Caki2 (cell line): Measurements from ENCODE around the gene TRAM2. TPM values are rescaled to one million over a fixed set of nuclear protein-coding genes. Genes with fewer than 3 reads are reported as not detected.

Experiments
- DNase-seq: peaks from one replicate; pipeline ENCODE4 v3.0.0-alpha.2; 2015; ENCODE audit warnings: low read depth
- in situ Hi-C: cut with HindIII; loops from 2 replicates; pipeline ENCODE4 v1.10.0; 2016; ENCODE audit warnings: low sequenced_read_pairs, low pct_unique_long_range_greater_than_20kb, mixed read lengths
- total RNA-seq: library from RNA; depleted of rRNA; stranded (reverse); fragments of >200 nt; shearing (Covaris generic); gene quantifications from 2 replicates; pipeline ENCODE4 v1.2.3, GENCODE V29; 2014; ENCODE audit warnings: low replicate concordance

Gene TRAM2
- total RNA-seq, 1 experiment from 2014 or later = 7.3 TPM

DNA sequence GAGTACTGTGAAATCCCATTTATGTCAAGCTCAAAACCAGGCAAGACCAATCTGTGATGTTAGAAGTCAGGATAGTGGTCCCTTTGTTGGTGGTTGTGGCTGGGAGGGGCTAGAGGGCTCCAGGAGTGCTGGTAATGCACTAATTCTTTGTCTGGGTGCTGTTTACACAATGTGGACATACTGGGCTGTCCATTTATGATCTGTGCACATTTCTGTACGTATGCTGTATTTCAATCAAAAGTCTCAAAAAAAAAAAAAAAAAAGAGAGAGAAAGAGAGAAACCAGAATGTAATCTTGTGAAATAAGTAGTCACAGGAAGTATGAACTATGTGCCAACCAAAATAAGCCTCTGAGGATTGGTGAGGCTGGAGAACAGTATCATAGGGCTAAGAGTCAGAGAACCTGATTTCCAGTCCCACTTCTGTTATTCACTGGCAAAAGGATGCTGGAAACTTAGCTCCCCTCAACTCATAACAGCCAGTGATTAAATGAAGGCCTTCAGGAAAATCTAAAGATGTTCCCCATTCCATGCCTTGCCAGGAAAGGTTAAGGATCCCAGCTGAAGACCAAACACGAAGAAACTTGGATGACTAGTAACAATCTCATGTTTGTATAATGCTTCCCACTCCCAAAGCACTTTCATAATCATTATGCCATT lies 19.6 kb upstream of the TRAM2 start:
- no peak for DNase-seq
- in situ Hi-C loops = no loop called here

DNA sequence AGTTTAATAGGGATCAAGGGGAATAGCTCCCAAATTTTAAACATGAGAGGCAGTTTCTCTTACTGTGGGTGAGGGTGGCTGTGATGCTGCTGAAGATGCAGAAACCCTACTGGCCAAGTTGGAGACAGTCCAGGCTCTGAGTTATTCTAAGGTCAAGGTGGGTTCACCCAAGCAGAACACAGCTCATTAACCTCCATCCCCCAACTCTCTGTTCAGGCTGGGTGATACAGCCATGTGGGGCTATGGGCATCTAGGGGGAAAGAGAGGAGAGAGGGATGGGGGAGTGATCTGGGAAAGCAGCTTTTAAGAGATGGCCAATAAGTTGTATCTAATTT lies 18.9 kb upstream of the TRAM2 start:
- DNase-seq = peak; percentile 64
- in situ Hi-C loops = no loop called here

DNA sequence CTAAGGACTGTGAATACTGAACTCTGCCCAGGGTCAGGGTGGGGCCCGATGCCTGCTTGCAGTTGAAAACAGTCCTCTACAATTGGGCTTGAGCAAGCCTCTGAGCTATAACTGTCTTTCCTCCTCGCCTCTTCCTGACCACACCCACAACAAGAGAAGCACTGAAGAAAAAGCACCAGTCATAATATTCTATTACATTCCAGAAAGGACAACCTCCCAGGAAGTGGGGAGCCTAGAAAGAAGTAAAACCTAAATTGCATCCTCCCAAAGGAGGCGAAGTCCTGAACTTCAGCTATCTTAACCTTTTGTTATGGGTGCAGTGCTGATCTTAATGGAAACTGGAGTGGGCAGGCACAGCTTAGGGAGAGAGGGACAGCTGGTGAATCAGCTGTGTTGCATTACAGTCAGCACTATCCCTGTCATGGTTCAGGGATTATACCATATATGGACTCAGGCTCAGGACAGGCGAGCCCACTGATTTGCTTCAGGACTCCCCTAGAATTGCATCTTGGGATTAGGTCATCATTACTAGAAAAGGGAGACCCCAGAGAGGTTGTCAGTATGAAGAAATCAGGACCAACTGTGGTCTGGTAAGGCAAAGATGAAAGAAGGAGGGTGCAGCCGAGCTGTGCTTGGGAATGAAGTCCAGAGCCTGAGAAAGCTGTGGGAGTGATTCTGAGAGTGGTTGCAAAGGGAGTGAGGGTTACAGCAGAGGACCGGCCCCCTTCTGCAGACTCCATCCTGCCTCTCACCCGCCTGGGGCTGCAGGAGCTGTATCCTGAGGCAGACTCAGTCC lies 18.3 kb upstream of the TRAM2 start:
- DNase-seq = peak; percentile 87
- in situ Hi-C loops = no loop called here

DNA sequence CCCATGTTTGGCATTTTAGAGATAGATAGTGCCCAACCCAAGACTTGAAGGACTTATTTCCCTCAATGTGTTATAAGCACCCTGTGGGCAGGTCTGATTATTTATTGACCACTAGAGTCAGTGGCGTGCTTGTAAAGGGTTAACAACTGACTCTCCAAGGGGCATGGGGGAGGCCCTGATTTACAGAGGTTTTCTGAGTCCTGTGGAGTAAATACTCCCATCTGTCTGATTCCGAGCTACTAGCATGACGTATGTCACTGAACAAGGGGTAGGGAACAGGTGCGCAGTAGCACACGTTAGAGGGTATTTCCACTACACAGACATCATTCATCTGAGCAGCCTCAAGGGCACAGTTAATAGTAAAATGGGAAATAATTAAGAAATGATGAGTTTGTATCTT lies 17.4 kb upstream of the TRAM2 start:
- in situ Hi-C loops = no loop called here
- DNase-seq = no peak

DNA sequence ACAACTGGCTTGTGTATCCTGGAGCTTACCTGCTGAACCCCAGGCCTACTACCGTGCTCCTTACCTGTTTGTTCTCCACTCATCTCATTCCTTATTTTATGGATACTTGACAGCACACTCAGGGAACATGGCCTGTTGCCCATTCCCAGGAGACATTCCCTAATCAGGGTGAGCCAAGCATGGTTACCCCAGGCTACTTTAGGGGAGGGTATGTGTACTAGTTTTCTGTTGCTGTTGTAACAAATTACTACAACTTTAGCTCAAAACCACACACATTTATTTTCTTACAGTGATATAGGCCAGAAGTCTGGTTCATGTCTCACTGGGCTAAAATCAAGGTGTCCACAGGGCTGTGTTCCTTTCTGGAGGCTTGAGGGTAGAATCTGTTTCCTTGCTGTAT lies 15.0 kb upstream of the TRAM2 start:
- in situ Hi-C loops = no loop called here
- DNase-seq = no peak

DNA sequence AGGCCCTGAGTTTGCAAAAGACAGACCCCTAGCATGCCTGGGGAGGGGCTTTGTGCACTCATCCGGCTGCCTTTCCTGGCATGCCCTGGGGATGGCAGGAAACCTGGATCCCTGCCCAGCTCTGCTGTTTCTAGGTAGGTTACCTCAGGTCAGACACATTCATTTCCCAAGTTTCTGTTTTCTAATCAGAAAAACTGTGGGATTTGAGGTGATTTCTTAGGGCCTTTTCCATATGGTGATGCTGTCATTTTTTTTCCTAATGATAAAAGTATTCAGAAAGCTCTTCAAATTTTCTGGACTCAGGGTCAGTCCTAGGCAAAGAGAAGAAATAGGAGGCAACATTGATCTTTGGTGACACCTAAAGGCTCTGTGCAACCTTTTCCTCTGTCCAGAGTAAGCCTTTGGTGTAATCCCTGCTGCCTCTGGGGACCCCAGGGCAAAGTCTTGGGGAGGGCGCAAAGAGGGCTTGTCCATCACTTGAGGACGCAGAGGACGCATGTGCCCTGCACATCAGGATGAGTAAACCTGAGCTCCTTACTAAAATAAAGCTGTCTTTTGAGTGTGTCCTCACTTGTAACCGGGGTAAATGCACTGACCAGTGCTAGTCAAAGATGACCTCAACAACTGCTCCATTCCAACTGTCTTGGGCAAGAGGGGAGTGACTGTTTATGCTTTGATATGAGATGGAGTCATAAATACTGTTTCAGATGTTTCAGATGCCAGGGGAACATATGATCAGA lies 13.5 kb upstream of the TRAM2 start:
- in situ Hi-C loops = no loop called here
- DNase-seq = peak; percentile 46

DNA sequence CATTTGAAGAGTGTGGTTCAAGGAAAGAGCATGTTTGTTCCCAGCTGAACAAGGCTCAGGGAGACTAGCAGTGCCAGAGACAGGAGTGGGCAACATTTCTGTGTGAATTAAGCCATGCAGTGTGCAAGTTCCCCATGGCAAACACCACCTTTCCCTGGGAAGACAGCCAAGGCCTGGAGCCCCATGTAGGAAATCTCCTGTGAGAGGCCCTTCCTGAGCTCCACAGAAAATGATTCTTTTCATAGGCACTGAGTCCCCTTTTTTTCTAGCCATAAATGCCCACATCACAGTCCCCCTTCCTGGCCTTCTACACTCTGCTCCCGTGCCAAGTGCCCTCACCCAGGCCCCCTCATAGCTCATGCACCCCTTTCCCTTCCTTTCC lies 11.8 kb upstream of the TRAM2 start:
- in situ Hi-C loops = no loop called here
- DNase-seq = no peak

DNA sequence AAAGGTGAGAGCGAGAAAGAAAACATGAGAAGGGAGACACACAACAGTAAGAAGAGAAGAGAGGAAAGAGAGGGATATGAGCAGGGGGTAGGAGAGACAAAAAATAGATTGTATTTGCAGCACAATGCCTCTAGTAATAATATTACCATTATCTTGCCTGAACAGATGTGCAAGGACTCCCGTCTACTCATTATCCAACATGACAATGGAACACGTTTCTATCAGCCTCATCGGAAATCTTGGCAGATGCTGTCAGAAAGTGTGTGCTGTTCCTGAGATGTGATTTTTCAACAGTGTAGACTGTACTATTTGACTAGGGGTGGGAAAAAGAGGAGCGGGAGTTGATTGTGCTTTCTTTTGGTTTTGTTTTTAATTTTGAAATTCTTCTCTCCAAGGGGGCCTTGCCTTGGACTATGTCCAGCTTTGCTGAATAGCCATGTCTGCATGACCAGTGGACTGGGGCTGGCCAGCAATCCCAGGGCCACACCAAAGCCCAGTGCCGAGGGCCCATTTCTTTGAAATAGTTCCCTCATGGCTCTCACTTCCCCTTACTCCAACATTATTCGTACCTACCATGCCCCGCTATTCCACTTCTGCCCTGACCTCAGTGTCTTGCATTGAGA lies 11.3 kb upstream of the TRAM2 start:
- DNase-seq = no peak
- in situ Hi-C loops = no loop called here

DNA sequence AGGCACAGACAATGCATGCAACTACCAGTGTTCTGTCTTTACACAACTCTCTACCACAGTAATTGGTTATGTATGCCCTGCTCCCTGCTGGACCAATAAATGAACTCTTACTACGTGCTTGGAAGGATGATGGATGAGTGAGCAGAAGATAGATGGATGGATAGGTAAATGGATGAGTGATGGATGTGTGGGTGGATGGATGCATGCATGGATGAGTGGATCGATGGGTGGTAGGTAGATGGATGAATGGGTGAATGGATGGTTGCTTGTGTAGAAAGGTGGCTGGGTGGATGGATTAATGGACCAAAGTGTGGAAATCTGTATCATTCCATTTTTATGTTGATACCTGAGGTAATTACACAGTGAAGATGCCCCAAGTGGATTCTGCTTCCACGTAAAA lies 10.1 kb upstream of the TRAM2 start:
- in situ Hi-C loops = no loop called here
- no peak for DNase-seq

DNA sequence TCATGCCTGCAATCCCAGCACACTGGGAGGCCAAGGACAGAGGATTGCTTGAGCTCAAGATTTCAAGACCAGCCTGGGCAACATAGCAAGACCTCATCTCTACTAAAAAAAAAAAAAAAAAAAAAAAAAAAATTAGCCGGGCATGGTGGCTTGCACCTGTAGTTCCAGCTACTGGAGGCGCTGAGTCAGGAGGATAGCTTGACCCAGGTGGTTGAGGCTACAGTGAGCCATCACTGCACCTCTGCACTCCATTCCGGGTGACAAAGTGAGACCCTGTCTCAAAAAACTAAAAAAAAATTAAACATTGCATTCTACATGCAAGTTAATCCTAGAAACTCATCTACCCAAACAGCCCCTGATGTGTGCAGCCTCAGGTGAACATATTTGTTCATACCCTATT lies 7.3 kb upstream of the TRAM2 start:
- in situ Hi-C loops = no loop called here
- DNase-seq = no peak

DNA sequence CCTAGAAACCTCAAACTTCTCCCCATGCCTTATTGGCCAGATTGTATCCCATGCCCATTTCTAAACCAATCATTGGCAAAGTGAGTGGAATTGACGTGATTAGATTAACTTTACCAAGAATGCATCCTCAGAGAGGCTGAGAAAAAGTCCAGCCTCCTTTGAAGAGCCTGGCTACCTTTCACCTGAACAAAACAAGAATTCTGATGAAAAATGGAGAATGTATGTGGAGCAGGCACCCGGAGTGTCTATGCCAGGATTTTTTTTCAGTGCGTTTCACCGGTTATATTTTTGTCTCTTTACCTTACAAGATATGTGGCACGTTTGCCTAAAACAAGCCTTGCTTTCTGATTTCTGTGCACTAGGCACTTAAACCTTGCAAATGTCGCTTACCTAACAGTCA lies 6.1 kb upstream of the TRAM2 start:
- no peak for DNase-seq
- in situ Hi-C loops = no loop called here

DNA sequence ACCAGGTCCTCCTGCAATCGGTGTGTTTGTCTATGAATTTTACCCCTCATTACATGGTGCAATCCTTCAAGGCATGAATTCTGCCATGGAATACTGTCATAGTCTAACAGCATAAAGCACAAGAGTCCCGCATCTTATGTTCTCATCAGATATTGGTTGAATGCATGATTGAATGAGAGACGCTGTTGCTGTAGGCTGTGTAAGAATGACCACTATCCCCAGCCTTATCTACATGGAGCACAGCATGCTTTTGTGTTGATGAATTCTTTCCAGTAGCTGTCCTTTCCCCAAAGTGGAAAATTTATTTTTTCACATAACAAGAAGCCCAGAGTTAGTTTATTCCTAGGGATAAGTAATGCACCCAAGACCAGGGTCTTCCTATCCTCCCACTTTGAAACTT lies 5.6 kb upstream of the TRAM2 start:
- DNase-seq = no peak
- in situ Hi-C loops = no loop called here

DNA sequence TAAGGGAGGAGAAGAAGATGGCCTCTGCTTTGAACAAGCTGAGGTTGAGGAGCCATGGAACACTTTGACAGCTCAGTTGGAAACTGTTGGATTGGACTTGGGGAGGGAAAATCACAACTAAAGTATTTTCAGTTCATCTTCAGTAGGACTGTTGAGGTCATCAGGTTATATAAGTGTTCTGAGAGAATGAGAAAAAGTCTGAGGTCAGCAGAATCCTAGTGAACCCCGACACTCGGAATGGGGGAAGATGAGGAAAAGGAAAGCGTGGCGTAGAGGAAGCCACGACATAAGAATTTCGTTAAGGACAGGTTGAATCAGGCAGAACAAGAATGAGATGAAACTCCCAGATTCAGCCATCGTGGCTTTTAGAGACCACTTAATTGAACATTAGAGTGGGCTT lies 4.0 kb upstream of the TRAM2 start:
- DNase-seq = no peak
- in situ Hi-C loops = no loop called here

DNA sequence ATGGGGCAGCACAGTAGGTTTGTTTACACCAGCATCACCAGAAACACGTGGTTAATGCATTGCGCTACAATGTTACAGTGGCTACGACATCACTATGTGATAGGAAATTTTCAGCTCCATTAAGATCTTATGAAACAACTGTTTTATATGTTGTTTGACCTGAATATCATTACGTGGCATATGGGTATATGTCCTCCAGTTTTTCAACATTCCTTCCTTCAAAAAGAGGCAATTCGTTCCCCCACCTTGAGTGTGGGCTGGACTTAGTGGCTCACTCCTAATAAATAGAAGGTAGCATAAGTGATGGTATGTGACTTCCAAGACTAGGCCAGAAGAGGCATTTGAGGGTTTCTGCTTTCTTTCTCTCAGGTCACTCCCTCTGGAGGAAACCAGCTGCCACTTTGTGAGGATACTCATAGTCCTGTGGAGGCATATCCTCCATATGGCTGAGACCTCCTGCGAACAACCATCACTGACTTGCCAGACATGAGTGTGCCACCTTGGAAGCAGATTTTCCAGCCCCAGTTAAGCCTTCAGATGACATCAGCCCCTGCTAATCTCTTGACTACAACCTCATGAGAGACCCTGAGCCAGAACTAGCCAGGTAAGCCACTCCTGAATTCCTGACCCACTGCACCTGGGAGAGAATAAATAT lies 2.3 kb upstream of the TRAM2 start:
- in situ Hi-C loops = no loop called here
- DNase-seq = no peak

DNA sequence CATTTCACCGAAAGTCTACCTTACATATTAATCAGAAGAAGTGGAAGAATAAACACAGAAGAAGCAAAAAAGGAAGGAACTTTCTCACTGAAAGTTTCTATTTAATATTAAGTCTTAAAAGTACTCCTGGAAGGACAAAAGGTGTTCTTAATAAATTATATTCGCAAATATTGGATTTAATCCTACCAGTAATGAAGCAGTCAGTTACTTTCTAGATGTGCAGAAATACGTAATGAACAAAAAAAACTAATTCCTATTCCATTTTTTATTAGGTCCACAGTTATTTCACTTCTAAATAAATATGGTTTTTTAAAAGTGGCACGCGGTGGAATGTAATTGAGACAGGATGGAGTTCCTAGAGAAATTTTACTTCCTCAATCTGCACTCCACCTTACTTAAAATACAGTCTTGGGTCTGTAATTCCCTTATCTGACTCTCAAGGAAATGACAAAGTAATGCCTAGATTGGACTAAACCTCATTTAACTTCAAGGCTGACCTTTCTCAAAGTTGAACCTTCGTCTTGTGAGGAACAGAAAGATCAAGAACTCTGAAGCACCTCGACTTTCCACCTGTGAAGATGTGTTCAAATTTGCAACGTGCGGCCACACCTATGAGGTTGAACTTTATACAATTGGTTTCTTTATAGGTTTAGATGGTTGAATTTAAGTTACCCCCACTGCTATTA lies 1.1 kb upstream of the TRAM2 start:
- in situ Hi-C loops = no loop called here
- no peak for DNase-seq

DNA sequence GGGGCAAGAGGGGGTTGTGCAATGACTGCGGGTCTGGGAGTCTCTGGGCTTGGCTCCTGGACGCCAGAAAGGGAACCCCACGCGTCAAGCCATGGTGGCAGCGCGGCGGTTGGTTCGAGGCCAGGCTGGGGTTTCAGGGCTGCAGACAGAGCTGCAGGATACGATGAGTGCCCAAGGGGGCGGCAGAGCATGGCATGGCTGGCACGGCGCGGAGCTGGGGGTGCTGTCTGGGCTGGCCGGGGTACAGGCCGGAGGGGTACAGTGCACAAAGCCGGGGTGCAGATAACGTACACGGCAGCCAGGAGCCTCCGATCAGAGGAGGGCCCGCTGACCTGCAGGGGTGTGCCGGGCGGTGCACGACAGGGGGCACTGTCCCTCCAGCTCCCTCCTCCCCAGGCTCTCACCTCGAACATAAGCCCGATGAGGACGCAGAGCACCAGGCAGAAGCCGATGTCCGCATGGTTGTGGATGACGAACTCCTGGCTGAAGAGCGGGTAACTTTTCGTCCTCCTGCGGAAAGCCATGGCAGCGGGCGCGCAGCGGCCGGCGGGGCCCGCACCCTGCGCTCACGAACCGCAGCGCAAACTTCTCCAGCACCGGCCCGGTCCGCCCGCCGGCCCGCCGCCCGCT lies 353 bp downstream of the TRAM2 start:
- in situ Hi-C loops = no loop called here
- DNase-seq = peak; percentile 81

DNA sequence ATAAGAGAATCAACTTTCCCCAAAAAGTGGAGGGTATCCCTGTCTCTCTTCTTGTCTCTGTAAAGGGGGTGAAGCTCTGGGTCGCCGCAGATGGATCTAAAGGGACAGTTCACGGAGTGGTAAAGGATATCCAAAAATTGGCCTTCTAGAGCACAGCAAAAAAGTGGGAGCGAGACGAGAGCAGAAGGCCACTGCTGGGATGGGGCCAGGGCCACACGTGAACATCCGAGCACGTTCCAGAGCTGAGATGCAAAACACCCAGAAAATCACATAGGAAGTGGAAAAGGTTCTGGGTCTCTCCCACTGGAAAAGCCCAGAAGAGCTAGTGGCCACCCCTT lies 837 bp downstream of the TRAM2 start:
- in situ Hi-C loops = no loop called here

DNA sequence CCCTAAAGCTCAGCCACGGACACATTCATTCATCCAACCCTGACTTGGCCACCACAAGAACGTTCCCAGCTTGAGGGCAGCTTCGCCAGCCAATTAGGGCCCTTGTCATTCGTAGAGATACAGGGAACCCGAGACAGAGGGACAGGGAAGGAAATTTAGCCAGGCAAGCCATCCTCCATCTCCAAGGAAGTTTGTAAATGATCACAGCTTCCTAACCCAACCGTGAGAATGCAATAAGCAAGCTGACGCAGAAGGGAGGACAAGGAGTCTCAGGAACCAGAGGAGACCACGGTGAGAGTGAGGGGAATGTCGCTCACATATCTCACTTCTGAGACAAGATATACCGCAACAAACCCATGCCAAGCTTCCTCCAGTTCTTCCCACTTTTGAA lies 1.4 kb downstream of the TRAM2 start:
- DNase-seq = no peak
- in situ Hi-C loops = no loop called here

More for the DNA sequence above, 837 bp downstream of the TRAM2 start:
- DNase-seq = no peak
